GM23338 (cell line): ENCODE measurements around the gene C1QL1. TPM values are rescaled to one million over a fixed set of nuclear protein-coding genes. Genes with fewer than 3 reads are reported as not detected.
A peak's percentile ranks its signal among the peaks of the same experiment; 100 is the strongest.

Experiments
- ATAC-seq: fragments of 200-7000 bp; cut with Tn5 transposase; 3 replicates; pipeline ENCODE4 v1.9.1; 2020
- DNase-seq: peaks from one replicate; pipeline ENCODE4 v3.0.0-alpha.2; 2015; ENCODE audit warnings: low spot score
- H2AFZ ChIP-seq: fragments of 200-600 bp; sonication (generic); 2 replicates; pipeline ENCODE4 v1.8.0; 2016; ENCODE audit warnings: antibody characterized with exemption, mild to moderate bottlenecking, moderate library complexity
- H3F3A ChIP-seq: fragments of 200-600 bp; sonication (generic); replicated peaks from 2 replicates; pipeline ENCODE4 v1.8.0; 2017; ENCODE audit warnings: antibody characterized with exemption, mixed run types, low read depth
- H3K27ac ChIP-seq: fragments of 200-600 bp; sonication (generic); 2 replicates; pipeline ENCODE4 v1.6.1; 2016; ENCODE audit warnings: low read depth
- H3K27me3 ChIP-seq: fragments of 200-600 bp; sonication (generic); 2 replicates; pipeline ENCODE4 v1.8.0; 2016; ENCODE audit warnings: mild to moderate bottlenecking, mixed run types, moderate library complexity; ENCODE audit not compliant: insufficient read depth
- H3K36me3 ChIP-seq: fragments of 200-600 bp; sonication (generic); 2 replicates; pipeline ENCODE4 v1.8.0; 2016; ENCODE audit warnings: mild to moderate bottlenecking; ENCODE audit not compliant: insufficient read depth
- H3K4me1 ChIP-seq: fragments of 200-600 bp; sonication (generic); 2 replicates; pipeline ENCODE4 v1.8.0; 2016; ENCODE audit warnings: mild to moderate bottlenecking, moderate library complexity; ENCODE audit not compliant: insufficient read depth
- H3K4me2 ChIP-seq: fragments of 200-600 bp; sonication (generic); 2 replicates; pipeline ENCODE4 v1.7.1; 2017; ENCODE audit warnings: mixed run types
- H3K4me3 ChIP-seq: fragments of 200-600 bp; sonication (generic); 2 replicates; pipeline ENCODE4 v1.6.1; 2016; ENCODE audit warnings: mixed run types
- H3K79me2 ChIP-seq: fragments of 200-600 bp; sonication (generic); replicated peaks from 2 replicates; pipeline ENCODE4 v1.8.0; 2017; ENCODE audit warnings: mild to moderate bottlenecking; ENCODE audit not compliant: insufficient read depth
- H3K9me2 ChIP-seq: fragments of 200-600 bp; sonication (generic); 2 replicates; pipeline ENCODE4 v1.8.0; 2017; ENCODE audit not compliant: insufficient read depth
- H4K20me1 ChIP-seq: fragments of 200-600 bp; sonication (generic); replicated peaks from 2 replicates; pipeline ENCODE4 v1.8.0; 2017; ENCODE audit warnings: mild to moderate bottlenecking; ENCODE audit not compliant: insufficient read depth
- H3K27ac Mint-ChIP-seq: 2 replicates; pipeline ENCODE4 v1.8.0; 2020; ENCODE audit warnings: inconsistent platforms, mild to moderate bottlenecking, moderate library complexity, mixed read lengths
- H3K27me3 Mint-ChIP-seq: 3 replicates; pipeline ENCODE4 v1.8.0; 2022; ENCODE audit warnings: low read depth, mild to moderate bottlenecking, moderate library complexity, mixed read lengths, inconsistent platforms; ENCODE audit not compliant: insufficient read depth, poor library complexity
- H3K36me3 Mint-ChIP-seq: 3 replicates; pipeline ENCODE4 v1.8.0; 2021; ENCODE audit warnings: low read depth, mild to moderate bottlenecking, inconsistent platforms, moderate library complexity, mixed read lengths
- H3K4me1 Mint-ChIP-seq: 3 replicates; pipeline ENCODE4 v1.8.0; 2020; ENCODE audit warnings: mild to moderate bottlenecking, inconsistent platforms, mixed read lengths
- H3K4me3 Mint-ChIP-seq: 3 replicates; pipeline ENCODE4 v1.8.0; 2021; ENCODE audit warnings: moderate library complexity, mild to moderate bottlenecking, inconsistent platforms, mixed read lengths
- H3K9me3 Mint-ChIP-seq: 3 replicates; pipeline ENCODE4 v1.8.0; 2020; ENCODE audit warnings: moderate library complexity, mild to moderate bottlenecking, inconsistent platforms, mixed read lengths
- CTCF ChIP-seq, 2 experiments: fragments of 200-600 bp in 1 of 2; sonication (generic) in 1 of 2; conservative IDR thresholded peaks; 2 replicates each; pipeline versions ENCODE4 v1.5.1 to v1.6.1; 2016 to 2017; ENCODE audit warnings: antibody characterized with exemption in 2 of 2, low read depth in 2 of 2, mild to moderate bottlenecking in 2 of 2, moderate library complexity in 1 of 2
- EZH2 ChIP-seq: fragments of 200-600 bp; sonication (generic); IDR thresholded peaks from one replicate; pipeline ENCODE4 v1.8.0; 2017; ENCODE audit warnings: antibody characterized with exemption, mild to moderate bottlenecking, low read depth; ENCODE audit not compliant: unreplicated experiment
- EZH2phosphoT487 ChIP-seq: fragments of 200-600 bp; sonication (generic); IDR thresholded peaks from one replicate; pipeline ENCODE4 v1.8.1; 2018; ENCODE audit warnings: antibody characterized with exemption; ENCODE audit not compliant: unreplicated experiment
- POLR2AphosphoS5 ChIP-seq: IDR thresholded peaks from 2 replicates; pipeline ENCODE4 v1.6.1; 2016; ENCODE audit warnings: antibody characterized with exemption, low read depth
- REST ChIP-seq: IDR thresholded peaks from one replicate; pipeline ENCODE4 v1.6.1; 2018; ENCODE audit warnings: antibody characterized with exemption; ENCODE audit not compliant: unreplicated experiment
- STAT1 ChIP-seq: IDR thresholded peaks from one replicate; pipeline ENCODE4 v1.6.1; 2016; ENCODE audit warnings: antibody characterized with exemption; ENCODE audit not compliant: unreplicated experiment
- ZNF114 ChIP-seq: fragments of 250-450 bp; sonication (Bioruptor Pico); IDR thresholded peaks from 2 replicates; pipeline ENCODE4 v1.5.0; 2020; ENCODE audit warnings: mild to moderate bottlenecking, moderate library complexity
- ZNF462 ChIP-seq: fragments of 250-450 bp; sonication (Bioruptor Pico); IDR thresholded peaks from 2 replicates; pipeline ENCODE4 v1.5.0; 2020; ENCODE audit warnings: mild to moderate bottlenecking, moderate library complexity
- polyA plus RNA-seq: library from polyadenylated mRNA; unstranded; fragments of >200 nt; fragmentation: Nextera tagmentation; extraction: Ambion mirVana; gene quantifications from 2 replicates; pipeline ENCODE4 v1.2.1, GENCODE V29; 2016
- total RNA-seq: library from RNA; depleted of rRNA; stranded (reverse); fragments of >200 nt; shearing (Covaris generic); gene quantifications from 2 replicates; pipeline ENCODE4 v1.2.3, GENCODE V29; 2014

C1QL1 gene
- total and polyA plus RNA-seq, 2 experiments from 2014 or later = 4.3 to 14.4 TPM

- Mint-ChIP-seq H3K9me3 (no peaks in the 10 kb centered on the region), H3K4me3 (no peak overlapping the region), H3K36me3 (peaks cover 23% of the 10 kb centered on the region), H3K27ac (no peak overlapping the region), H3K4me1 (peaks cover 37% of the 10 kb centered on the region), H3K27me3 (peaks cover 21% of the 10 kb centered on the region)
- DNase-seq = no peak
- Histone ChIP-seq H3K4me1 (peaks cover 12% of the 10 kb centered on the region; the same call in 1 of the 2 replicates), H3K27me3 (no peaks in the 10 kb centered on the region), H3K4me3 (no peak overlapping the region), H3K27ac (no peak overlapping the region), H3F3A (0 out of 2 replicates have a peak, but pooled peaks cover 23% of the 10 kb centered on the region), H3K79me2 (no peaks in the 10 kb centered on the region), H3K9me2 (no peaks in the 10 kb centered on the region), H3K4me2 (no peak overlapping the region), H2AFZ (no peak overlapping the region), H3K36me3 (0 out of 2 replicates have a peak, but pooled peaks cover 3% of the 10 kb centered on the region), H4K20me1 (no peaks in the 10 kb centered on the region)
- no peak for ATAC-seq
- TF ChIP-seq STAT1 = no peak
- no peak for TF ChIP-seq POLR2AphosphoS5
- TF ChIP-seq REST = no peak
- TF ChIP-seq ZNF114 (CRISPR knock-in tag) = no peak
Measured at GRCh38 chr17:44922136-44922535, 46.0 kb downstream of the C1QL1 start.

GRCh38 chr17:44921122-44921882 is 46.8 kb downstream of the C1QL1 start:
- Histone ChIP-seq H3K27me3 (no peaks in the 10 kb centered on the region), H4K20me1 (no peaks in the 10 kb centered on the region), H3K4me3 (no peak overlapping the region), H3K4me2 (peak overlapping the region; percentile 68), H3K36me3 (0 out of 2 replicates have a peak, but pooled peaks cover 1% of the 10 kb centered on the region), H3K4me1 (peaks cover 12% of the 10 kb centered on the region; the same call in 1 of the 2 replicates), H3K27ac (no peak overlapping the region), H2AFZ (peak overlapping the region; percentile 41), H3K9me2 (no peaks in the 10 kb centered on the region), H3K79me2 (no peaks in the 10 kb centered on the region), H3F3A (0 out of 2 replicates have a peak, but pooled peaks cover 23% of the 10 kb centered on the region)
- Mint-ChIP-seq H3K27ac (no peak overlapping the region), H3K4me3 (peak overlapping the region; percentile 11; the same call in 1 of the 3 replicates), H3K27me3 (peaks cover 22% of the 10 kb centered on the region), H3K9me3 (no peaks in the 10 kb centered on the region), H3K4me1 (peaks cover 37% of the 10 kb centered on the region), H3K36me3 (peaks cover 16% of the 10 kb centered on the region)
- ATAC-seq (peak; percentile 73), DNase-seq (peak; percentile 74)
- TF ChIP-seq CTCF (conservative IDR thresholded peaks at IDR 0.05; ENCODE audit: low read depth in 2 of 2) (peak in 1 of 2 experiments; percentile 43; a peak in 2 of 4 replicates), ZNF462 (no peak), EZH2 (no peak), EZH2phosphoT487 (no peak), POLR2AphosphoS5 (no peak)
